Jurkat, Clone E6-1 (cell line): ENCODE data around the gene GCKR.
"Not testable (repeated sequence)": the region's sequence is repeated elsewhere in the genome, so short reads cannot be mapped to it uniquely, and the experiment has no call there.

Experiments
- DNase-seq: peaks from one replicate; pipeline ENCODE4 v3.0.0-alpha.2; 2011; ENCODE audit warnings: low read depth, low spot score
- H3K4me3 ChIP-seq: 2 replicates; pipeline ENCODE4 v1.5.1; 2011; ENCODE audit warnings: mild to moderate bottlenecking, low read length, control low read depth, moderate library complexity

GCKR gene

DNA sequence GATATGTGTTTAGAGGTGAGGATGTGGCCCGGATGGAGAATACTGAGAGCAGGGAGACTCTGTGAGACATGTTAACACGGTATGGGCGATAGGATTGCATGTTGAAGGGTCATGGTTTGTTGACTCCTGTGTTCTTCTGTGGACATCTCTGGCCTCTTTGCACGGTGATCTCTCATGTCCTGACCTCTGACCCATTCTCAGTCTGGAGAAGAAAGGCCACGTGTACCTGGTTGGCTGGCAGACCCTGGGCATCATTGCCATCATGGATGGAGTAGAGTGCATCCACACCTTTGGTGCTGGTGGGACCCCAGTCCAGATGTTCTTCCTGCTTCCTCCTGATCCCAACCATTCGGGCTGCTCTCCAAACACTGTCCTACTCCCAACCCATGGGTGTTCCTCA is 9.9 kb downstream of the GCKR start:
- no peak overlapping the region for H3K4me3 ChIP-seq
- no peak for DNase-seq

DNA sequence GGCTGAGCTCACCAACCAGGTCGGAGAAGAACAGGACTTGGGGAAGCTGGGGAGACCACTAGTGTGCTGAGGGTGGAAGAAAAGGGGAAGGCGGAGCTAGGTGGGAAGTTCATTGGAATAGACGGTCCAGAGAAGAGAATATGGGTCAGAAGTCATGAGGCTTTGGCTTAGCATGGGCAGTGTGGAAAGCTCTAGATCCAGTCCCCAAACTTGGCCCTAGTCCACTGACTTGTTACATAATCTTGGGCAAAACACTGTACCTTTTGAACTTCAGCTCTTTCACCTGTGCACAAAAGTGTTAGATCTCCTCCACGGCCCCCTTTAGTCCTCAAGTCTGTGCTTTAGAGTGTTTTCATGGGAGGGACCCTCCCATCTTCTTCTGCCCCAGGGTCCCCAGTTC is 10.7 kb downstream of the GCKR start:
- H3K4me3 ChIP-seq = no peak overlapping the region
- DNase-seq = no peak

DNA sequence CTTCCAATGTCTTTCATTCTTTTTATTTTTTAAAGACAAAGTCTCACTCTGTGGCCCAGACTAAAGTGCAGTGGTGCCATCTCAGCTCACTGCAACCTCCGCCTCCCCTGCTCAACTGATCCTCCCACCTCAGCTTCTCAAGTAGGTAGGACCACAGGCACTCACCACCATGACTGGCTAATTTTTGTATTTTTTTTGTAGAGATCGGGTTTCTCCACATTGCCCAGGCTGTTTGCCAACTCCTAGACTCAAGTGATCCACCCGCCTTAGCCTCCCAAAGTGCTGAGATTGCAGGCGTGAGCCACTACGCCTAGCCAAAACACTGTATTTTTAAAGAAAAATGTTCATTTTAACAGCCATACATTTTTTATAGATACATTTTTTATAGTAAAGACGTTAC is 12.7 kb downstream of the GCKR start:
- no peak for DNase-seq
- no peak overlapping the region for H3K4me3 ChIP-seq

DNA sequence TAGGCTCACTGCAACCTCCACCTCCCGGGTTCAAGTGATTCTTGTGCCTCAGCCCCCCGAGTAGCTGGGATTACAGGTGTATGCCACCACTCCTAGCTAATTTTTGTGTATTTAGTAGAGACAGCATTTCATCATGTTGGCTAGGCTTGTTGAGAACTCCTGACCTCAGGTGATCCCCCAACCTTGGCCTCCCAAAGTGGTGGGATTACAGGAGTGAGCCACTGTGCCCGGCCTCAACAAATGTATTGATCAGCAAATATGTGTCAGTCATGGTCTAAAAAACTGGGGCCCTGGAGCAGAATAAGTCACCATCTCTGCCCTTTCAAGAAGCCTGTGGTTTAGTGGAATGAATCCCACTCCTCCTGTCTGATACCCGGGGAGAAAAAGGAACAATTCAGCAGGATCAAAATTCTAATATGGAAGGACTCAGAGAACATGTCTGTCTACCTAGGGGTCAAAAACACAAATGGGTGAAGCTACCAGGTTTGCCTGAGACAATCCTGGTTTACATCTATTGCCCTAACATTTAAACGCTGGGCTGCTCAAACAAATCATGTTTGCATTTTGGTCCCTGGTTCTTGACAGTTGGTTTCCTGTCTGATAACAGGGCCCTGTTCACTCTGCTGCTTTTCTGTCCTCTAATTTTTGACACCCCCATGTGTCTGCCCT is 21.6 kb downstream of the GCKR start:
- no peak for DNase-seq
- no peak overlapping the region for H3K4me3 ChIP-seq

DNA sequence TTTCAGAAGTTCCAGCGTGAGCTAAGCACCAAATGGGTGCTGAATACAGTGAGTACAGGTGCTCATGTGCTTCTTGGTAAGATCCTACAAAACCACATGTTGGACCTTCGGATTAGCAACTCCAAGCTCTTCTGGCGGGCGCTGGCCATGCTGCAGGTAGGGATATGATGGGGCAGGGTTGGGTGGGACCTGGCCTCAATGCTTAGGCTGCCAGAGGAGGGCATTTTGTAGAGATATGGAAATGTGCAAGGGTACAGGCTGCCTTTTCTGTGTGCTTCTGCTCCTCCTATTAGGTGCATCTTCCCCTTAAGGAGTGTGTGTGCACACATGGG is 22.1 kb downstream of the GCKR start:
- DNase-seq = no peak
- no peak overlapping the region for H3K4me3 ChIP-seq

DNA sequence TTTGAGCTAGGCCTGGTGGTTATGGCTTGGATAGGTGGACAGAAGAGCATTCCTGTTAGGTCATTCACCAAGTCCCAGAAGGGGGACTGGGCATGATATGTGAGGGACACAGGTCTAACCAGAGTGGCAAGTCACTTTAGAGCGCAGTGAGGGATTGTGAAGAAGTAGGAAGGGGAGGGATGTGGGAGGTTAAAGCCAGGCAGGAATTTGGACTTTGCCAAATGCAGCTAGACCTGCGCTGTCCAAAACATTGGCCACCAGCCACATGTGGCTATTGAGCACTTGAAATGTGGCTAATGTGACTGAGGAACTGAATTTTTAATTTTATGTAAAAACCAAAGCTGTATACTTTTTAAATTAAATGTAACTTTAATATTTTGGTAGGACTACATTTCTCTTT is 23.7 kb downstream of the GCKR start:
- H3K4me3 ChIP-seq = no peak overlapping the region
- DNase-seq = no peak

DNA sequence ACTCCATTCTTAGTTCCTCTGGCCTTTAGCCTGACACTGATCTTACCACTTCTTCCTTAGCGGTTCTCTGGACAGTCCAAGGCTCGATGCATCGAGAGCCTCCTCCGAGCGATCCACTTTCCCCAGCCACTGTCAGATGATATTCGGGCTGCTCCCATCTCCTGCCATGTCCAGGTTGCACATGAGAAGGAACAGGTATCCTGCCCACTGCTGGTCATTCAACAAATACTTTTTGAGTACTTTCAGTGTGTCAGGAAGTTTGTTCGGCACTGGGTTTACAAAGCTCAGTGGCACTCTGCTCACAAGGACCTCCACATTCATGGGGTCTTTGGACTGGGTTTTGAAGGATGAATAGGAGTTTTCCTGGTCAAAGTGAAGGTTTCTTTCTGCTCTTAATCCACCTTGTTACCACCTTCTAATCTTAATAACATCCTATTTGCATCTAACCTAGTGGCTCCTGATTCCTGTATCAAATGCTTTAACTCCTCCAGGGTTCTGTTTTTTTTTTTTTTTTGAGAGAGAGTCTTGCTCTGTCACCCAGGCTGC is 25.8 kb downstream of the GCKR start:
- DNase-seq = no peak
- no peak overlapping the region for H3K4me3 ChIP-seq

DNA sequence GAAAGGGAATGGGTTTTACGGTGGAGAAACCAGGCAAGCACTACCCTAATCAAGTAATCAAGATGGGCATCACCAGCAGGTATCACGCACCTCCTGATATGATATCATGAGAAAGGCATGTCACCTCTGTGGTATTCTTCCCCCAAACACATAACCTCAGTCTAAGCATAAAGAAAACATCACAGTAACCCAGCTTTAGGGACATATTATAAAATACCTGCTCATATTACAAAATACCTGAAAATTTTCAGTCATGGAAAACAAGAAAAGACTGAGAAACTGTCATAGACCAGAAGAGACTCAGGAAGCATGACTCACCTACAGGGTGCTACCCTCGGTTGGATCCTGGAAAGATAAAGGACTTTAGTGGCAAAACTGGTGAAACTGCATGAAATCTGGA is 30.5 kb downstream of the GCKR start:
- DNase-seq = no peak
- no peak overlapping the region for H3K4me3 ChIP-seq

DNA sequence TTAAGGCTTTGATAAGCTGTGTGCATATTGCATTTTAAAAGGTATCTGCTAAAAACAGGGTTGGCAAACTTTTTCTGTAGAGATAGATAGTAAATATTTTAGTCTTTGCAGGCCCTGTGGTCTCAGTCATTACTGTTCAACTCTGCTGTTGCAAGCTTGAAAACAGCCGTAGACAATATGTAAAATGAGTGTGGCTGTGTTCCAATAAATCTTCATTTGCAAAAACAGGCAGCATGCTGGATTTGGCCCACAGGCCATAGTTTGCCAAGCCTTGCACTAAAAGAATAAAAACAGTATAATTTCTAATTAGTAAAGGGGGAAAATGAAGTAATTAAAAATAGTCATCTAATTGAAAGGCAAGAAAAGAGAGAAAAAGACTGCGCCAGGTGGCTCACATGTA is 35.3 kb downstream of the GCKR start:
- DNase-seq = no peak
- H3K4me3 ChIP-seq = no peak overlapping the region

DNA sequence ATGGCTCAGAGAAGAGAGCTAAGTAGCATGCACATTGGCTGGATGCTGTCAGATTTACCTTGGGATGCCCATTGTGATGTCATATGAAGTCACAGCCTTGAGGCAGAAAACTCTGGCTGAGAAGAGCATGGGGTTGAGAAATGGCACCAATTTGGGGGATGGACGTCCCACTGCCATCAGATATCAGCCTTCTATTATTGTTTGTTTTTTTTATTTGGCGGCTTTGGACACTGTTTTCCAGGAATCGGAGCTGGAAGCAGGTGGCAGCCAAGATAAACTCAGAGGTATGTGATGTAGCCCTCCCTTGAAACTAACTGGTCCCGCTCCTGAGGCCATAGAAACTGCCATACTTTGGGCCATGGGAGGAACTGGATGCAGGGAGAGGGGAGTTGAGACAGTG is 40.6 kb downstream of the GCKR start:
- H3K4me3 ChIP-seq = no peak overlapping the region
- no peak for DNase-seq

DNA sequence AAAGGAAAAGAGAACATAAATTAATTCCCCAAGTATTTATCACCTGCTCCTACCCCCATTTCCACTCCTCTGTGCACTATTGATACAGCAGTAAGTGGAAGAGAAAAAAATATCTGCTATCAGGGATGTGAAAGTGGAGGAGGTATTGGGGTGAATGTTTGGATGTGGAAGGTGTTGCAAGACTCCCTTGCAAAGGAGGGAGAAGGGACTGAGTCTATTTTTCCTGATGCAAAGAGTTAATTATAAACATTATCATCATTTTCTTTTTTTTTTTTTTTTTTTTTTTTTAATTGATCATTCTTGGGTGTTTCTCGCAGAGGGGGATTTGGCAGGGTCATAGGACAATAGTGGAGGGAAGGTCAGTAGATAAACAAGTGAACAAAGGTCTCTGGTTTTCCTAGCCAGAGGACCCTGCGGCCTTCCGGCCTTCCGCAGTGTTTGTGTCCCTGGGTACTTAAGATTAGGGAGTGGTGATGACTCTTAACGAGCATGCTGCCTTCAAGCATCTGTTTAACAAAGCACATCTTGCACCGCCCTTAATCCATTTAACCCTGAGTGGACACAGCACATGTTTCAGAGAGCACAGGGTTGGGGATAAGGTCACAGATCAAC is 42.3 kb downstream of the GCKR start:
- not testable (repeated sequence) for H3K4me3 ChIP-seq, DNase-seq

DNA sequence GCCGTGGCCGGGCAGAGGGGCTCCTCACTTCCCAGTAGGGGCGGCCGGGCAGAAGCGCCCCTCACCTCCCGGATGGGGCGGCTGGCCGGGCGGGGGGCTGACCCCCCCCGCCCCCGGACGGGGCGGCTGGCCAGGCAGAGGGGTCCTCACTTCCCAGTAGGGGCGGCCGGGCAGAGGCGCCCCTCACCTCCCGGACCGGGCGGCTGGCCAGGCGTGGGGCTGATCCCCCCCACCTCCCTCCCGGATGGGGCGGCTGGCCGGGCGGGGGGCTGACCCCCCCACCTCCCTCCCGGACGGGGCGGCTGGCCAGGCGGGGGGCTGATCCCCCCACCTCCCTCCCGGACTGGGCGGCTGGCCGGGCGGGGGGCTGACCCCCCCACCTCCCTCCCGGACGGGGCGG is 43.0 kb downstream of the GCKR start:
- DNase-seq, H3K4me3 ChIP-seq: not testable (repeated sequence)

DNA sequence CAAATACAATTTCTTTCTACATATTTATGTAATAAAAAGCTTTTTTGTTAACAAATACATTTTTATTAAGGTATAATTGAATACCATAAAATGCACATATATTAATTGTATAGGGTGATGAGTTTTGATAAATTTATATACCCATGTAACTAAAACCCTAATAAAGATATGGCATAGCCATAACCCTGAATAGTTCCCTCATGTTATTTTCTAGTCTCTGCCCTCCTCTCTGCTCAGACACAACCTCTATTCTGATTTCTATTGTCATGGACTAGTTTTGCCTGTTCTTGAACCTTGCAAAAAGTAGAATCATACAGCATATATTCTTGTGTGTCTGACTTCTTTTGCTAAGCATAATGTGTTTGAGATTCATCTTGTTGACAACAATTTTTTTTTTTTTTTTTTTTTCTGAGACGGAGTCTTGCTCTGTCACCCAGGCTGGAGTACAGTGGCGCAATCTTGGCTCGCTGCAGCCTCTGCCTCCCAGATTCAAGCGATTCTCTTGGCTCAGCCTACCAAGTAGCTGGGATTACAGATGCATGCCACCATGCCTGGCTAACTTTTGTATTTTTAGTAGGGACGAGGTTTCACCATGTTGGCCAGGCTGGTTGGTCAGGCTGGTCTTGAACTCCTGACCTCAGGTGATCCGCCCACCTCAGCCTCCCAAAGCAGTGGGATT is 47.6 kb downstream of the GCKR start:
- DNase-seq = no peak
- H3K4me3 ChIP-seq = no peak overlapping the region

DNA sequence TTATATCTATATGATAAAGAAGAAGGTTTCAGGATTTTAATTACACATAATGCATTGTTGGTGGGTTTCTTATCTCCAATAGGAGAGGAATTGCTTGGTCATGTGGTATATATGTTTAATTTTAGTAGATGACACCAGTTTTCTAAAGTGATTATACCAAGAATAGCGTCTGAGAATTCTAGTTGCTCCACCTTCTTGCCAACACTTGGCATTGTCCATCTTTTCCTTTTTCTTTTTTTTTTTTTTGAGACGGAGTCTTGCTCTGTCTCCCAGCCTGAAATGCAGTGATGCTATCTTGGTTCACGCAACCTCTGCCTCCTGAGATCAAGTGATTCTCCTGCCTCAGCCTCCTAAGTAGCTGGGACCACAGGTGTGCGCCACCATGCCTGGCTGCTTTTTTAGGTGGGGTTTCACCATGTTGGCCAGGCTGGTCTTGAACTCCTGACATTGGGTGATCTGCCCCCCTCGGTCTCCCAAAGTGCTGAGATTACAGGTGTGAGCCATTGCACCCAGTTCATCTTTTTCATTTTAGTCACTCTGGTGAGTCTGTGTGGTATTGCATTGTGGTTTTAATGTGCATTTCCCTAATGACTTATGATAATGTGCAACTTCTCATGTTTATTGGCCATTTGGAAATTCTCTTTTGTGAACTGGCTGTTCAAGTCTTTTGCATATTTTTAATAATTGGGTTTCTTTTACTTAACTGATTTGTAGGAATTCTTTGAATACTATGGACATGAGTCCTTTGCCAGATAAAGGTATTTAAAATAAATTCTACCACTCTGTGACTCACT is 48.9 kb downstream of the GCKR start:
- H3K4me3 ChIP-seq = no peak overlapping the region
- DNase-seq = no peak

DNA sequence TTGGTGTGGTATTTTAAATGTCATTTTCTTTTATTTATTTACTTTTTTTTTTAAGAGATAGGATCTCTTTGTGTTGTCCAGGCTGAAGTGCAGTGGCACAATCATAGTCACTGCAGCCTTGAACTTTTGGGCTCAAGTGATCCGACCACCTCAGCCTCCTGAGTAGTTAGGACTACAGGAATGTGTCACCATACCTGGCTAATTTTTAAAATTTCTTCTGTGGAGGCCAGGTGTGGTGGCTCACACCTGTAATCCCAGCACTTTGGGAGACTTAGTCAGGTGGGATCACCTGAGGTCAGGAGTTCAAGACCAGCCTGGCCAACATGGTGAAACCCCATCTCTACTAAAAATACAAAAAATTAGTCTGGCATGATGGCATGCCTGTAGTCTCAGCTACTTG is 52.7 kb downstream of the GCKR start:
- DNase-seq = no peak
- no peak overlapping the region for H3K4me3 ChIP-seq

DNA sequence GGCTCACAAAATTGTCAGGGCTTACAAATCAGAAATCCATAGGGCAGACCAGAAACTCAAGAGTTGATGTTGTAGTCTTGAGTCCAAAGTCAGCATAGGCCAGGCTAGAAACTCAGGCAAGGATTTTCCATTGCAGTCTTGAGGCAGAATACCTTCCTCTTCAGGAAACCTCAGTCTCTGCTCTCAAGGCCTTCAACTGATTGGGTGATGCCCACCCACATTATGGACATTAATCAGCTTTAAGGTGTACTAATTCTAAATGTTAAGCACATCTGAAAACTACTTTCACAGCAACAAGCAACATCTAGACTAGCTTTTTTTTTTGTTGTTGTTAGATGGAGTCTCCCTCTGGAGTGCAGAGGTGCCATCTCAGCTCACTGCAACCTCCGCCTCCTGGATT is 54.9 kb downstream of the GCKR start:
- no peak overlapping the region for H3K4me3 ChIP-seq
- no peak for DNase-seq

DNA sequence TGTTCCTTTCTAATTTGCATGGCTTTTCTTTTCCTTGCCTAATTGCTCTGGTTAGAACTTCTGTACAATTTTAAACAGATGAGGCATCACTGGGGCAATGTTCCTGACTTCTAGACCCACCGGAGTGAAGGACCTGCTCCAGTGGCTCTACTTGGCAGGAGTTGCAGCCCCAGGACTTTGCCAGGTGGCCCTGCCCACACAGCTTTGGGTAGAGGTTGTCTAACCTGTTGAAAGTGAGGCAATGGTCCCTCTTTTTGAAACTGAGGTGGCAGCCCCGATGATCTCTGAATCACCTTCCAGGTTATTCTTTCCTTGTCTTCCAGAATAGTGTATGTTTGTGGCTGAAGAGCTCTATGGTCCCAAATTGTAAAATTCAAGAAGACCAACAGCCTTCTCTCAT is 56.3 kb downstream of the GCKR start:
- DNase-seq = no peak
- H3K4me3 ChIP-seq = no peak overlapping the region

DNA sequence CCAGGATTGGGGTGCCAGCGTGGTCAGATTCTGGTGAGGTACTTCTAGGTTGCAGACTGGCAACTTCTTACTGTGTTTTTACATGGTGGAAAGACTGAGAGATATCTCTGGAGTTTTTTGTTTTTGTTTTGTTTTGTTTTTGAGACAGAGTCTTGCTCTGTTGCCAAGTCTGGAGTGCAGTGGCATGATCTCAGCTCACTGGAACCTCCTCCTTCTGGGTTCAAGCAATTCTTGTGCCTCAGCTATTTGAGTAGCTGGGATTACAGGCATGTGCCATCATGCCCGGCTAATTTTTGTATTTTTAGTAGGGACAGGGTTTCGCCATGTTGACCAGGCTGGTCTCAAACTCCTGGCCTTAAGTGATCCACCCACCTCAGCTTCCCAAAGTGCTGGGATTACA is 57.8 kb downstream of the GCKR start:
- not testable (repeated sequence) for DNase-seq, H3K4me3 ChIP-seq

DNA sequence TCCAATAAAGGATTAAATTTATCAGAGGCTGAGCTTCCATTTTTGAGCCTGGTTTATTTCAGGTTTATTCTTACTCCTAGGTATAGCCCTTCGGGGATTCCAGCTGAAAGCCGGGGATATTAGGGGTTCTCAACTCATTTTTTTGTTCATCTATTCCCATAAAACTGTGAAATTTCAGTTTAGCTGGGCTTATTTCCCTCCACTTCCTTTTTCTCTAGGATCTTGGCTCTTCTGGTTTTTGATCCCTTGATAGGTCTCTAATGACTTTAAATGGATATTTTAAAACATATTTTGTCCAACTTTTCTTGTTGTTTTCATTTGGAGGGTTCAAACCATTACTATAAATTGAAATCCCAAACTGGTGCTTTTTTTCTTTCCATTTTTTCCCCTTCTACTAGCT is 62.6 kb downstream of the GCKR start:
- DNase-seq = no peak
- H3K4me3 ChIP-seq = no peak overlapping the region

DNA sequence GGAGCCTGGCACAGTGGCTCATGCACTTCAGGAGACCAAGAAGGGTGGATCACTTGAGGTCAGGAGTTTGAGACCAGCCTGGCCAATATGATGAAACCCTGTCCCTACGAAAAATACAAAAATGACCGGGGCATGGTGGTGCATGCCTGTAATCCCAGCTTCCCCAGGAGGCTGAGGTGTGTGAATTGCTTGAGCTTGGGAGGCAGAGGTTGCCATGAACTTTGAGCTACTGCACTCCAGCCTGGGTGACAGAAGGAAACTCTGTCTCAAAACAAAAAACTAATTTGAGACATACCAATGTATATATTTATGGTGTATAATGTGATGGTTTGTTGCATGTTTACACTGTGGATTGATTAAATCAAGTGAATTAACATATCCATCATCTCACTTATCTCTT is 64.4 kb downstream of the GCKR start:
- no peak for DNase-seq
- no peak overlapping the region for H3K4me3 ChIP-seq
